Stimulated activated CD4-positive, alpha-beta T cell treated with anti-CD3 and anti-CD28 coated beads, Interleukin-4, amount 100 ng/mL, for 48 hours (primary cell): ENCODE measurements around the gene VPS54.

Experiments used
- DNase-seq, 2 donors: peaks; one replicate each; pipeline ENCODE4 v3.0.0-alpha.2; 2020; ENCODE audit warnings: low read depth in 2 of 2

VPS54 gene

DNA sequence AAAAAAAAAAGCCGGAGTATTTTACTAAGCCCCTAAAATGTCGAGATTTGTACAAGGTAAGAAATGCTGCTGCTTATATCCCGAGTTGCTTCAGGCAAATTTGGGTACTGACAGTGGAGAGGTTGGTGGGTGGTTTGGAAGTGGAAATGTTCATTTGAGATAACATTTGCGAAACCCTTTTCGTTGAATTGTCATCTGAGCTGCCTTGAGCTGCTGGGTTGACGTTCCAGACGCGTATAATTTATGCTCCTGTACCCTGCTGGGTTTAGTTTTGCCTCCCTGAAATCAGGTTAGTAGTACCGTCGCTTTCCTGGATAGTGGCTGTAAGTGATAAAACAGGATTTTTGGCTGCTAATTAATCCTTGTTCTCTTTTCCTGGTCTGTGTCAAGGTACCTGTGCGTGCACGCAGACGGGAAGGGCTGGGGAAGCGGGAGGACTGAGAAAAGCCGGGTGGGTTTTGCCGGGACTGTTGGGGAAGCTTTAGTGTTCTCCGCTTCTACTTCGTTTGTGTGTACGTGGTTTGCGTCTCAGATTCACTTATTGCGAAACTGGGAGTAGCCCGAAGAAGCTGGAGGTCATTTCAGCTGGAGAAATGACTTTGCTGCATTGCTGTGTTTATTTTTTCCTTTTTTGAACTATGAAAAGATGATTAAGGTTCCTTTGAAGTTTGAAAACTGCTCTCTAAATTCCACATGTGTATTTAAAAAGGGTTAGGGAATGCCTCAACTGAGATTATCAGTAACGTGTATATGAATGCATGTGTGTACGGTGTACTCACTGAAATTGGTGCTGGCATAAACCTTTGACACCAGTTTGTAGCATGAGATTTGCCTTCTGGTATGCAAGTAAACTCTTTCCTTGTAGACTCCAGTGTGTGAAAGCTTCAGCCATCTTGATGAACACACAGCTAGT lies 176.8 kb downstream of the VPS54 start:
- DNase-seq: no peak
